22Rv1 (cell line): ENCODE data around the gene MED27.

Source experiments
- CTCF ChIP-seq: fragments of 450-650 bp; IDR thresholded peaks from 2 replicates; pipeline ENCODE4 v1.5.1; 2017; ENCODE audit warnings: mild to moderate bottlenecking
- ZFX ChIP-seq: fragments of 450-650 bp; IDR thresholded peaks from 2 replicates; pipeline ENCODE4 v1.6.1; 2017; ENCODE audit warnings: antibody characterized with exemption, borderline replicate concordance

- no peak for TF ChIP-seq CTCF
- no peak for TF ChIP-seq ZFX
Measured at GRCh38 chr9:131892162-131892707, 187.4 kb downstream of the MED27 start.
